ENCODE measurements around the gene NANOS1.

DNA sequence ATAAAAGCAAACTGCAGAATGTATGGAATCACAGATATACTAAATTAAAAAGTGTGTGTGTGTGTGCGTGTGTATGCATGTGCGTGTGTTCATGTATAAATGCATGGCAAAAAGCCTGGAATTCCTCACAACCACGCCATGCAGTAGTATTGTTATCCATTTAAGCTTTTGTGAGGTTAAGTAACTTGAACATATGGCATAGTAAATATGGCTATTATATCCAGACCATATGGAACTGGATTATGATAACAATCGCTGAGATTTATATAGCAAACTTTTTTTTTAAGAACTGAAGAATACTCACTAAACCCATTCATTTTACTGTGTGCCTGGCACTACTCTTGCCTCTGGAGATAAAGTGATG, 22.3 kb upstream of the NANOS1 start:
- no peak for TF ChIP-seq POLR2AphosphoS5 (IDR thresholded peaks at IDR 0.05; ENCODE audit: low read depth, low read length)
- TF ChIP-seq POLR2A (IDR thresholded peaks at IDR 0.05; ENCODE audit: low read depth, low read length): no peak
- TF ChIP-seq POU2F2 (IDR thresholded peaks at IDR 0.05; ENCODE audit: low read depth, low read length): no peak
- no peak for TF ChIP-seq PAX5 (IDR thresholded peaks at IDR 0.05; ENCODE audit: insufficient read depth, low read length, severe bottlenecking)
- no peak for TF ChIP-seq SPI1 (IDR thresholded peaks at IDR 0.05; ENCODE audit: low read depth, low read length)
